Heart left ventricle (tissue), 13 donors: ENCODE data around the gene CABLES1.

ENCODE experiments used
- CTCF ChIP-seq, 12 donors: fragments of 200-600 bp; sonication (generic) in 4 of 12; IDR thresholded peaks; one replicate each; pipeline versions ENCODE4 v1.5.0 to v1.8.0; 2018 to 2022; ENCODE audit warnings: antibody characterized with exemption in 12 of 12, mild to moderate bottlenecking in 5 of 12
- POLR2A ChIP-seq, 2 donors: fragments of 450-650 bp; IDR thresholded peaks; one replicate each; pipeline ENCODE4 v1.6.1; 2017; ENCODE audit warnings: antibody characterized with exemption in 2 of 2, mild to moderate bottlenecking in 2 of 2, moderate library complexity in 2 of 2
- donor health status: ischemic (EF 13 %, LVEDD 7.1; RV severe dilation, severe dysfunction).
- donor health status: DM: no; HTN: yes; CAD: no.
- donor health status: DM: no; HTN: no; CAD: no.
- donor health status: ischemic (EF 25% LVEDD 6.9; RV normal size, moderate dysfunction).
- donor health status: ischemic (EF 25% LVEDD 5.7; RV mildly dilated, moderate dysfunction).
- donor health status: ischemic (EF 35%, LVEDD 5.7; RV mildly dilated, moderate dysfunction).
- donor health status: nonischemic (EF 11% LVEDD 7.7; RV severe dilation, severe dysfunction).
- donor health status: DM: yes; HTN: yes; CAD: no.
- donor health status: PGD.
- donor health status: ischemic (EF 29% LVEDD 5.4; RV normal size, mild dysfunction).
- donor health status: nonischemic (EF 23%, LVEDD 6.1; RV moderate dilation, normal function).

- TF ChIP-seq POLR2A (IDR thresholded peaks at IDR 0.05) (no peak), CTCF (IDR thresholded peaks at IDR 0.05) (no peak)
These were observed 43.4 kb downstream of the CABLES1 start for GRCh38 chr18:23178661-23179081.
